ENCODE measurements around the gene SLC25A6. TPM values are rescaled to one million over a fixed set of nuclear protein-coding genes. Genes with fewer than 3 reads are reported as not detected.

The SLC25A6 gene
- total and polyA plus RNA-seq, 2 of the 13 experiments (the other 11 are each of a cell fraction or from before 2014, with no cell fraction given), result 138 to 581 TPM

DNA sequence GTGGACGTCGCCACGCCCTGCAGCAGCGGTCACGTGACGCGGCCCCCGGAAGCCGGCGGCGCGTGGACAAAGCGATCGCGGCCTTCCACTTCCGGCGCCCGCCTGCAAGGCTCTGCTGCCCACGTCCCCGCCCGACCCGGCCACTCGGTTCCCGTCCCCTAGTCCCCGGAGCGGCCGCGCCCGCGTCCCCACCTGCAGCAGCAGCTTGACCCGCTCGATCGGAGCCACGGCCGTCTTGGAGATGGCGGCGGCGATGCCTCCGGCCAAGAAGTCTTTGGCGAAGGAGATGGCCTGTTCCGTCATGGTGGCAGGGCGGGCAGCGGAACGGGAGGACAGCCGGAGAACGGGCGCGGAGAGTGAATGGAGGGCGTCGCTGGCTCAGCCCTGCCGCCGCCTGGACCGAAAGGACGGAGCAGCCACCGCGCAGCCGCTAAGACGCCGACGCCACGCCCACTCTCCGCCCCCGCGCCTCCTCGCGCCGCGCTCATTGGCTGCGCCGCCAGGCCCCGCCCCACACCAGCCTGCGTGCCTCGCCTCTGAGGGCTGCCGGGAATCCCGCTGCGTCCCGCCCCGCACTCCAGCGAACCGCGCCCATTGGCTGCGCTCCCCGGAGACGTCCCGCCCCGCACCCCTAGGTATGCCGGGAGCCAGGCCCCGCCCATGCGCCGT, at the start of gene SLC25A6 (continued):
- TF ChIP-seq PBX2 (CRISPR knock-in tag; IDR thresholded peaks at IDR 0.05) (no peak), ZNF430 (CRISPR knock-in tag; IDR thresholded peaks at IDR 0.05) (peak; percentile 89), NFYB (CRISPR knock-in tag; IDR thresholded peaks at IDR 0.05) (peak; percentile 88), TBL1XR1 (IDR thresholded peaks at IDR 0.05; ENCODE audit: borderline replicate concordance, low read length, partially characterized antibody) (peak; percentile 72), EEA1 (CRISPR knock-in tag; IDR thresholded peaks at IDR 0.05; ENCODE audit: borderline replicate concordance) (no peak; the same call in 1 of the 2 replicates), NRL (CRISPR knock-in tag; IDR thresholded peaks at IDR 0.05; ENCODE audit: borderline replicate concordance) (no peak; the same call in 1 of the 2 replicates), RELA (CRISPR knock-in tag; IDR thresholded peaks at IDR 0.05) (no peak), STAT6 (CRISPR knock-in tag; IDR thresholded peaks at IDR 0.05; ENCODE audit: borderline replicate concordance) (peak; percentile 8; the same call in 1 of the 2 replicates), HINFP (CRISPR knock-in tag; IDR thresholded peaks at IDR 0.05; ENCODE audit: low read depth) (0 out of 2 replicates have a peak, but pooled peaks have one; percentile 9), KDM2A (CRISPR knock-in tag; IDR thresholded peaks at IDR 0.05; ENCODE audit: borderline replicate concordance, low read depth) (peak; percentile 80), POLR2G (IDR thresholded peaks at IDR 0.05; ENCODE audit: low read depth, low read length) (peak; percentile 94)
- TF ChIP-seq, protein P1, sequence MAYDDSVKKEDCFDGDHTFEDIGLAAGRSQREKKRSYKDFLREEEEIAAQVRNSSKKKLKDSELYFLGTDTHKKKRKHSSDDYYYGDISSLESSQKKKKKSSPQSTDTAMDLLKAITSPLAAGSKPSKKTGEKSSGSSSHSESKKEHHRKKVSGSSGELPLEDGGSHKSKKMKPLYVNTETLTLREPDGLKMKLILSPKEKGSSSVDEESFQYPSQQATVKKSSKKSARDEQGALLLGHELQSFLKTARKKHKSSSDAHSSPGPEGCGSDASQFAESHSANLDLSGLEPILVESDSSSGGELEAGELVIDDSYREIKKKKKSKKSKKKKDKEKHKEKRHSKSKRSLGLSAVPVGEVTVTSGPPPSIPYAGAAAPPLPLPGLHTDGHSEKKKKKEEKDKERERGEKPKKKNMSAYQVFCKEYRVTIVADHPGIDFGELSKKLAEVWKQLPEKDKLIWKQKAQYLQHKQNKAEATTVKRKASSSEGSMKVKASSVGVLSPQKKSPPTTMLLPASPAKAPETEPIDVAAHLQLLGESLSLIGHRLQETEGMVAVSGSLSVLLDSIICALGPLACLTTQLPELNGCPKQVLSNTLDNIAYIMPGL (CRISPR knock-in tag; IDR thresholded peaks at IDR 0.05; ENCODE audit: borderline replicate concordance in 1 of 2, low read depth in 1 of 2), result peak; percentile 72 to 84; a peak in 3 of 4 replicates
- TF ChIP-seq, protein P2, sequence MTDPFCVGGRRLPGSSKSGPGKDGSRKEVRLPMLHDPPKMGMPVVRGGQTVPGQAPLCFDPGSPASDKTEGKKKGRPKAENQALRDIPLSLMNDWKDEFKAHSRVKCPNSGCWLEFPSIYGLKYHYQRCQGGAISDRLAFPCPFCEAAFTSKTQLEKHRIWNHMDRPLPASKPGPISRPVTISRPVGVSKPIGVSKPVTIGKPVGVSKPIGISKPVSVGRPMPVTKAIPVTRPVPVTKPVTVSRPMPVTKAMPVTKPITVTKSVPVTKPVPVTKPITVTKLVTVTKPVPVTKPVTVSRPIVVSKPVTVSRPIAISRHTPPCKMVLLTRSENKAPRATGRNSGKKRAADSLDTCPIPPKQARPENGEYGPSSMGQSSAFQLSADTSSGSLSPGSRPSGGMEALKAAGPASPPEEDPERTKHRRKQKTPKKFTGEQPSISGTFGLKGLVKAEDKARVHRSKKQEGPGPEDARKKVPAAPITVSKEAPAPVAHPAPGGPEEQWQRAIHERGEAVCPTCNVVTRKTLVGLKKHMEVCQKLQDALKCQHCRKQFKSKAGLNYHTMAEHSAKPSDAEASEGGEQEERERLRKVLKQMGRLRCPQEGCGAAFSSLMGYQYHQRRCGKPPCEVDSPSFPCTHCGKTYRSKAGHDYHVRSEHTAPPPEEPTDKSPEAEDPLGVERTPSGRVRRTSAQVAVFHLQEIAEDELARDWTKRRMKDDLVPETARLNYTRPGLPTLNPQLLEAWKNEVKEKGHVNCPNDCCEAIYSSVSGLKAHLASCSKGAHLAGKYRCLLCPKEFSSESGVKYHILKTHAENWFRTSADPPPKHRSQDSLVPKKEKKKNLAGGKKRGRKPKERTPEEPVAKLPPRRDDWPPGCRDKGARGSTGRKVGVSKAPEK (CRISPR knock-in tag; IDR thresholded peaks at IDR 0.05; ENCODE audit: borderline replicate concordance), result no peak
